SK-N-SH treated with all-trans-retinoic acid at 6 μM for 48 hours (cell line): ENCODE measurements around the gene IFNL3.

ENCODE experiments used
- ATAC-seq: fragments of 200-7000 bp; cut with Tn5 transposase; 3 replicates; pipeline ENCODE4 v1.9.1; 2020; ENCODE audit warnings: mild to moderate bottlenecking, moderate library complexity
- ARNTL ChIP-seq: fragments of 450-650 bp; formaldehyde crosslinking; IDR thresholded peaks from 2 replicates; pipeline ENCODE4 v1.5.0; 2020; ENCODE audit warnings: low read depth, mild to moderate bottlenecking, moderate library complexity, borderline replicate concordance
- BACH2 ChIP-seq: fragments of 250-450 bp; sonication (Bioruptor Pico); IDR thresholded peaks from 2 replicates; pipeline ENCODE4 v1.9.0; 2021; ENCODE audit warnings: mild to moderate bottlenecking, borderline replicate concordance
- CREB5 ChIP-seq: fragments of 250-450 bp; sonication (Bioruptor Pico); IDR thresholded peaks from 2 replicates; pipeline ENCODE4 v1.5.1; 2020; ENCODE audit warnings: low read depth, mild to moderate bottlenecking, moderate library complexity
- CSDC2 ChIP-seq: fragments of 250-450 bp; sonication (Bioruptor Pico); IDR thresholded peaks from 2 replicates; pipeline ENCODE4 v1.5.0; 2020; ENCODE audit warnings: mild to moderate bottlenecking, moderate library complexity
- CSRNP3 ChIP-seq: fragments of 250-450 bp; sonication (Bioruptor Pico); IDR thresholded peaks from 2 replicates; pipeline ENCODE4 v1.5.1; 2021; ENCODE audit warnings: mild to moderate bottlenecking, moderate library complexity
- ESRRG ChIP-seq: fragments of 250-450 bp; sonication (Bioruptor Pico); IDR thresholded peaks from 2 replicates; pipeline ENCODE4 v1.6.1; 2021; ENCODE audit warnings: mild to moderate bottlenecking
- ISL1 ChIP-seq: fragments of 250-450 bp; sonication (Bioruptor Pico); IDR thresholded peaks from 2 replicates; pipeline ENCODE4 v2.1.2; 2022; ENCODE audit warnings: mild to moderate bottlenecking, moderate library complexity
- OSR1 ChIP-seq: fragments of 250-450 bp; sonication (Bioruptor Pico); IDR thresholded peaks from 2 replicates; pipeline ENCODE4 v1.8.0; 2022; ENCODE audit warnings: moderate library complexity, mild to moderate bottlenecking, inconsistent platforms
- PATZ1 ChIP-seq: fragments of 250-450 bp; sonication (Bioruptor Pico); IDR thresholded peaks from 2 replicates; pipeline ENCODE4 v1.8.0; 2020; ENCODE audit warnings: mild to moderate bottlenecking, moderate library complexity, borderline replicate concordance
- POU6F1 ChIP-seq: fragments of 250-450 bp; sonication (Bioruptor Pico); IDR thresholded peaks from 2 replicates; pipeline ENCODE4 v1.8.0; 2021; ENCODE audit warnings: low read depth, mild to moderate bottlenecking, moderate library complexity, borderline replicate concordance
- PPARA ChIP-seq: fragments of 250-450 bp; sonication (Bioruptor Pico); IDR thresholded peaks from 2 replicates; pipeline ENCODE4 v1.5.0; 2020; ENCODE audit warnings: mild to moderate bottlenecking, borderline replicate concordance
- RARB ChIP-seq: fragments of 250-450 bp; sonication (Bioruptor Pico); IDR thresholded peaks from 2 replicates; pipeline ENCODE4 v1.8.0; 2021; ENCODE audit warnings: mild to moderate bottlenecking, moderate library complexity
- SNAI2 ChIP-seq: fragments of 250-450 bp; sonication (Bioruptor Pico); IDR thresholded peaks from 2 replicates; pipeline ENCODE4 v1.5.0; 2020; ENCODE audit warnings: mild to moderate bottlenecking, moderate library complexity
- TOX ChIP-seq: fragments of 250-450 bp; sonication (Bioruptor Pico); IDR thresholded peaks from 2 replicates; pipeline ENCODE4 v1.8.0; 2021; ENCODE audit warnings: mild to moderate bottlenecking, moderate library complexity, borderline replicate concordance
- TSHZ2 ChIP-seq: fragments of 250-450 bp; sonication (Bioruptor Pico); IDR thresholded peaks from 2 replicates; pipeline ENCODE4 v1.5.0; 2020; ENCODE audit warnings: mild to moderate bottlenecking, moderate library complexity
- ZC3H10 ChIP-seq: fragments of 250-450 bp; sonication (Bioruptor Pico); IDR thresholded peaks from 2 replicates; pipeline ENCODE4 v1.5.1; 2021; ENCODE audit warnings: mild to moderate bottlenecking, moderate library complexity
- ZFP30 ChIP-seq: fragments of 450-650 bp; formaldehyde crosslinking; IDR thresholded peaks from 2 replicates; pipeline ENCODE4 v1.5.0; 2022; ENCODE audit warnings: mild to moderate bottlenecking, moderate library complexity
- ZNF565 ChIP-seq: fragments of 450-650 bp; formaldehyde crosslinking; conservative IDR thresholded peaks from 2 replicates; pipeline ENCODE4 v1.5.0; 2020; ENCODE audit warnings: low read depth, mild to moderate bottlenecking, moderate library complexity
- ZNF70 ChIP-seq: fragments of 450-650 bp; formaldehyde crosslinking; IDR thresholded peaks from 2 replicates; pipeline ENCODE4 v1.5.0; 2020; ENCODE audit warnings: mild to moderate bottlenecking, moderate library complexity
- ZNF8 ChIP-seq: fragments of 450-650 bp; formaldehyde crosslinking; IDR thresholded peaks from 2 replicates; pipeline ENCODE4 v1.5.0; 2020; ENCODE audit warnings: mild to moderate bottlenecking, moderate library complexity

The IFNL3 gene

GRCh38 chr19:39197808-39198207 is 47.0 kb downstream of the IFNL3 start:
- ATAC-seq: no peak
- no peak for TF ChIP-seq ZNF70
- no peak for TF ChIP-seq ESRRG (CRISPR knock-in tag)
- TF ChIP-seq CSDC2: no peak
- TF ChIP-seq ZNF8 (CRISPR knock-in tag): no peak
- TF ChIP-seq OSR1 (CRISPR knock-in tag): no peak
- no peak for TF ChIP-seq CREB5
- no peak for TF ChIP-seq ZC3H10
- TF ChIP-seq ARNTL (CRISPR knock-in tag): no peak
- no peak for TF ChIP-seq SNAI2
- TF ChIP-seq CSRNP3: no peak
- TF ChIP-seq POU6F1 (CRISPR knock-in tag): no peak
- no peak for TF ChIP-seq TSHZ2 (CRISPR knock-in tag)
- no peak for TF ChIP-seq PPARA (CRISPR knock-in tag)
- no peak for TF ChIP-seq TOX (CRISPR knock-in tag)
- no peak for TF ChIP-seq ISL1 (CRISPR knock-in tag)
- no peak for TF ChIP-seq BACH2 (CRISPR knock-in tag)
- no peak for TF ChIP-seq ZNF565 (CRISPR knock-in tag)
- TF ChIP-seq PATZ1 (CRISPR knock-in tag): no peak

GRCh38 chr19:39196860-39197562 is 47.8 kb downstream of the IFNL3 start, which contains the start of gene NCCRP1:
Gene NCCRP1, plus strand, starts transcription at chr19:39196964. Its CDS starts 19 bp downstream, at chr19:39196983.
- ATAC-seq: peak; percentile 19
- no peak for TF ChIP-seq POU6F1 (CRISPR knock-in tag)

- TF ChIP-seq PATZ1 (CRISPR knock-in tag) (no peak), CREB5 (no peak), ESRRG (CRISPR knock-in tag) (no peak), OSR1 (CRISPR knock-in tag) (no peak), TSHZ2 (CRISPR knock-in tag) (no peak), ZFP30 (CRISPR knock-in tag) (no peak), RARB (CRISPR knock-in tag) (no peak), SNAI2 (no peak)
- no peak for ATAC-seq
These were observed 48.5 kb downstream of the IFNL3 start for GRCh38 chr19:39196320-39196719.
